GM12801 (cell line): ENCODE results near the gene RARB.

Source experiments
- TF ChIP-seq, protein P1 (sequence below): IDR thresholded peaks from one replicate; pipeline ENCODE4 v1.5.1; 2011; ENCODE audit warnings: control low read depth; ENCODE audit not compliant: insufficient read length; ENCODE audit errors: extremely low read depth

The RARB gene

DNA sequence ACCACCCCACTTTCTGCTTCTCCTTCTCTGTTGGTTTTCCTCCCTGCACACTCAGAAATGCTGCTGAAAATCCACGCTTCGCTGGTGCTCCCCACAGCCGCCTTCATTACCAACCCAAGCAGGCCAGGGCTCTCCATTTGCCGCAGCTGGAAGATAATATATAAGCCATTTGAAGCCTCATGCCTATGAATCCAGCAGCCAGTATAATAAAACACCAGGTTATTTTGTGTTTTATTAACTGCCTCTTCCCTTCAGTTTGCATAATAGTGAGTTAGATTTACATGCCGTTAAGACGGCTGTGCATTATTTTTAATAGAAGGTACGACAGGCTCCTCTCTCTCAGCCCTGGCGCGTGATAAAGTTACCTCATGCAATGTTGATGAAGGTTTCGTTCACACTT, 150.0 kb downstream of the RARB start:
- TF ChIP-seq, protein P1, sequence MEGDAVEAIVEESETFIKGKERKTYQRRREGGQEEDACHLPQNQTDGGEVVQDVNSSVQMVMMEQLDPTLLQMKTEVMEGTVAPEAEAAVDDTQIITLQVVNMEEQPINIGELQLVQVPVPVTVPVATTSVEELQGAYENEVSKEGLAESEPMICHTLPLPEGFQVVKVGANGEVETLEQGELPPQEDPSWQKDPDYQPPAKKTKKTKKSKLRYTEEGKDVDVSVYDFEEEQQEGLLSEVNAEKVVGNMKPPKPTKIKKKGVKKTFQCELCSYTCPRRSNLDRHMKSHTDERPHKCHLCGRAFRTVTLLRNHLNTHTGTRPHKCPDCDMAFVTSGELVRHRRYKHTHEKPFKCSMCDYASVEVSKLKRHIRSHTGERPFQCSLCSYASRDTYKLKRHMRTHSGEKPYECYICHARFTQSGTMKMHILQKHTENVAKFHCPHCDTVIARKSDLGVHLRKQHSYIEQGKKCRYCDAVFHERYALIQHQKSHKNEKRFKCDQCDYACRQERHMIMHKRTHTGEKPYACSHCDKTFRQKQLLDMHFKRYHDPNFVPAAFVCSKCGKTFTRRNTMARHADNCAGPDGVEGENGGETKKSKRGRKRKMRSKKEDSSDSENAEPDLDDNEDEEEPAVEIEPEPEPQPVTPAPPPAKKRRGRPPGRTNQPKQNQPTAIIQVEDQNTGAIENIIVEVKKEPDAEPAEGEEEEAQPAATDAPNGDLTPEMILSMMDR: no peak

- TF ChIP-seq, protein P1: no peak
Observed at GRCh38 chr3:25580534-25580933, 152.5 kb downstream of the RARB start.

- TF ChIP-seq, protein P1: no peak
Observed at GRCh38 chr3:25581335-25581734, 153.3 kb downstream of the RARB start.

DNA sequence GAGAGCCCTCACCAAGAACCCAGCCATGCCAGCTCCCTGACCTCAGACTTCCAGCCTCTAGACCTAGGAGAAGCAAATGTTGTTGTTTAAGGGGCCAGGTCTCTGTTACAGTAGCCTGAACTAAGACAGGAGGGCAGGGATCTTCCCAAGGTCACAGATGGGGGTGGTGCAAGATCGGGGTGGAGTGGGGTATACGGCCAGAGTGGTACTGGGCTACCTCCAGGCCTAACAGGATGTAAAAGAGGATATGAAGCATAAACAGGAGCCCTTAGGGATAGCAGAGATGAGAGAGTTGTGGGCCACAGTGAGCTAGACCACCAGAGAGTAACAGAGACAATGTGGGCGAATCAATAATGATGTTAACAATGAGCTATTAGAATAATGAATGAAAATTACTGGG, 153.8 kb downstream of the RARB start:
- TF ChIP-seq, protein P1: no peak

DNA sequence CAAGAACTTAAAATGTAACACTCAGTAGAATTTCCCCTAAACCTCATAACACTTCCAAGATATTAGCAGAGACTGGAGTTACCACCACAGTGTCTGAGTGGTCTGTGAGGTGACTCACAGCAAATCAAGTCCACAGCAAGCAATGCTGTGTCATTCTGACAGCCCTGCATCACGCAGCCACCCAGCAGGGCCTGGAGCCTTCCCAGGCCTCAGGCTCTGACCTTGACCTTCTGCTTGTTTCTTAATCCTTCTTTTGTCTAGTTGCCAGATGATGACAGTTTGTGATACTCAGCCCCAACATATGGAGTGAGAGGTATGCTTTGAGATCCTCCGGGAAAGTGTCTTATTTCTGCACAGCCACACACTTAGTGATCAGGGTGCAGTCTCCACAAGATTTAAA, 154.2 kb downstream of the RARB start:
- TF ChIP-seq, protein P1: no peak

- TF ChIP-seq, protein P1: no peak
Observed at GRCh38 chr3:25583343-25583742, 155.3 kb downstream of the RARB start.

DNA sequence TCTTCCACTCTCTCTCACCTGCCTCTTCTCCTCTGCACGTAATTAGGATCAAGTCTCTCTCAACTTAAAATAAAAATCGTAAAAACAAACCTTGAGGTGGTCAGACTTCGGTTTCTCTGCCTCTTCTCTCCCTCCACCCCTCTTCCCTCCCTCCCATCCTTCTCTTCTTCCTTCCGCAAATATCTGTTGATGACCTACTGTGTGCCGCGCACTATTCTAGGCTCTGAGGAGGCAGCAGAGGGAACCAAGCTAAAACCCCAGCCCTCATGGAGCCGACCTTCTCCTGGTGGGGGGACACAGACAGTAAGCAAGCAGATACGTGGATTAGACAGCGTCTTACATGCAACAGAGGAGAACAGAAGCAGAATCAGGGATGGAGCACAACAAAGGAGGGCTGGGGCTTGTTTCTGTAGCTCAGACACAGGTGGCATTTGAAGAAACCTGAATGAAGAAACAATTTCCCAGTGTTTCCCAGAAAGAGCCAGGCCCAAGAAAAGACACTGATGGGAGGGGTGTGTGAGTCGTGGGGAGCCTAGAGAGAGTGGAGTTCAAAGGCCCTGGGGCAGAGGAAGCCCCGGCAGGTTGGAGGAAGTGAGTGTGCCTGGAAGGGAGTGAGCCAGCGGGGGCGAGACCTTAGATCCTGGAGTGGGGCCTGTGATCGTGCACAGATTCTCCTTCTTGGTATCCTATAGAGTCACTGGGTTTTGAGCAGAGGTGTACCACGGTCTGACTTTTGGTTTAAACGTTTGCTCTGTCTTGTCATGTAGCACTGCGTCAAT, 156.1 kb downstream of the RARB start:
- TF ChIP-seq, protein P1: no peak
